GM12892 (cell line): Measurements from ENCODE around the gene NOX4.
"Not testable (repeated sequence)": the region's sequence is repeated elsewhere in the genome, so short reads cannot be mapped to it uniquely, and the experiment has no call there.

Experiments used
- POLR2A ChIP-seq: IDR thresholded peaks from 2 replicates; pipeline ENCODE4 v1.6.1; 2011; ENCODE audit warnings: low read depth, low read length, control low read depth
- POLR2AphosphoS5 ChIP-seq: IDR thresholded peaks from 2 replicates; pipeline ENCODE4 v1.6.1; 2011; ENCODE audit warnings: low read depth, low read length, control low read depth

DNA sequence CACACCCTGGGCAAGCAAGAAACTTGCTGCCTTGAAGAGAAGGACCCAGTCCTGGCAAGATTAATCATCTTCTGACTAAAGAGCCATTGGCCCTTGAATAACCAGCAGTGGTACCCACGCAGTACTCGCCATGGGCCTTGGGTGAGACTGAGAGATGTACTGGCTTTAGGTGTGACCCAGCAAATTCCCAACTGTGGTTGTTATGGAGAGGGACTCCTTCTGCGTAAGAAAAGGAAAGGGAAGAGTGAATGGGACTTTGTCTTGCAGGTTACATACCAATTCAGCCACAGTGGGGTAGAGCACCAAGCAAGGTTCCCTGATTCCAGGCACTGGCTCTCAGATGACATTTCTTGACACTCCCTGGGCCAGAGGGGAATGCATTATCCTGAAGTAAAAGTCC is 80.1 kb downstream of the NOX4 start:
- not testable (repeated sequence) for TF ChIP-seq POLR2AphosphoS5, POLR2A
